Central memory CD4-positive, alpha-beta T cell (primary cell): ENCODE data around the gene WWTR1.

Source experiments
- DNase-seq: peaks from one replicate; pipeline ENCODE4 v3.0.0; 2022
- total RNA-seq, 3 experiments: gene quantifications; one replicate each; lab custom pipeline; 2026; lab: John Stamatoyannopoulos, UW

Gene WWTR1
- 0 to 0.76 (median 0.53) reads per million in 3 experiments for total RNA-seq

DNA sequence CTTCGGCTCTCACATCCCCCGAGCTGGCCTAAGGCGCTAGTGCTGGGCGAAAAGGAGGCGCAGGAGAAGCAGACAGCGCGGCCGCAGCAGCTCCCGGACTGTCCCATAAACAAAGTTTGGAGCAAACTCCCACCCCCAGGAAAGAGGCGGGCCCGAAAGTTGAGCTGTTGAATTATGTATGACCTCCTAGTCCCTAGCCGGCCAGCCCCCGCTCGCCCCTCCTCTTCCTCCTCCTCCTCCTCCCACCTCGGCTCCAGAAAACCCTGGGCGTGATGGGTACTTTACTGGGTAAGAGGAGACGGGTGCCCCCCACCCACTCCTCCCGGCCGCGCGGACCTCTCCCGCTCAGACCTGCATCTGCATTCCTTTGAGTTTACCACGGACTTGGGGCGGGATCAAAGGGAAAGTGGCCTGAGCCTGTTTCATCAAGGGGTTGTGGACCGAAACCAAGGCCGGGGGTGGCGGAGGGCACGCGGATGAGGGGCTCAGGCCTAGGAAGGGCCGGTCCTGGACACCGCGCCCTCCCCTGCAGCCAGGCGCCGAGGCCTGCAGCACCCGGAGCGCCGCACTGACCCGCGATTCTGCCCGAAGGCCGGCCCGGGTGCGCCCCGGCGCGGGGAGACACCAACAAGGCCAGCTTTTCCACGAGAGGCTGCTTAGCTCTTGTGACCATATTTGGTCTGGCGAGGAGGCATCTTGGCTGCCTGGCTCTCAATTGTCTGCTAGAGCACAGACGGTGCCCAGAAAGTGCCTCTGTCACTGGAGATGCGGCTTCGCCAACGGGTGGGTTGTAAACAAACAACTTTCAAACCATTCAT lies at the start of gene WWTR1:
WWTR1 (minus strand) TSS at position 100 of the 818 bp plus-strand sequence. CDS start 719 bp downstream, outside the sequence.
- peak; percentile 7 for DNase-seq

DNA sequence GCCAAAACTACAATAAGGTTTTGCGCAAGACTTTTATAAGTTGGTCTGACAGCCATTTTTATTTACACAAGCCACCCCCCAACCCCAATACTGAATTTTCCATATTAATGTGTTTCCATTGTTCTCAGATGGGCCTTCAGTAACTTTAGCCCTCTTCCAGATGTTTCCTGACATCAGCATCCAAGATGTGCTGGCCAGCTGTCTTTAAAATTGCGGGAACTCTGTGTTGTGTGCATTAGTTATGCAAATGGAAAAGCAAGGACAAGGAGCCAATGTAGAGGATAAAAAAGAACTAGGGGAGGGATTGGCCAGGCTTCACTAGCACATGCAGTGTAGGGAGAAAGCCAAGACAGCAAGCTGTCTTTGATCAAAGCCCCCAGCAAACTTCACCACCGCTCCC lies 49.1 kb upstream of the WWTR1 start:
- DNase-seq = no peak

DNA sequence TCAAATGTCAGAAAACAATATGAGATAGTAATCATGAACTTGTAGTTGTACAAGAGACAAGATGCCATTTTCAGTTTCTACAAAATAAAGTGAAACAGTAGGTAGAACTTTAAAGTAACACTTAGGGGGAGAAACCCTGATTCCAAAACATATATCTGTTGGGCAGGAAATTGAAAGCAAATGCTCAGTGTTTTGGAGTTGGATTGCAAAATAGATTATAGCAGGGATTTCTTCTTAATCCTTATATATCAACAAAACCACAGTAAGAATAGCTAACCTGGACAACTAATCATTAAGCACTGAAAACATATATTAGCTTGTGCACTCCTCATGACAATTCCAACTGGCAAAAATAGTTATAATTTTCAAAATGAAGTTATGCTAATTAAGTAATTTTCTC lies 47.6 kb upstream of the WWTR1 start:
- DNase-seq = no peak

DNA sequence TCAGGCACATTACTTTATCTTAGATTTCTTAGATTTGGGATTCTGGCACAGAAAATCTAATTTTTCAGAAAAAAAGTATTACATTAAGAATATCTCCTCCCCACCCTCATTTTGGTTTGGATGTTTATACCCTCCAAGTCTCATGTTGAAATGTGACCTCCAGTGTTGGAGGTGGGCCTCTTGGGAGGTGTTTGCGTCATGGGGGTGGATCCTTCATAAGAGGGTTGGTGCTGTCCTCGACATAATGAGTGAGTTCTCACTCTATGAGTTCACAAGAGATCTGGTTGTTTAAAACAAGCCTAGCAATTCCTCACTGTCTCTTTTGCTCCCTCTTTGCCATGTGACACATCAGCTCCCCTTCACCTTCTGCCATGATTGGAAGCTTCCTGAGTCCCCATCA lies 45.6 kb upstream of the WWTR1 start:
- no peak for DNase-seq

DNA sequence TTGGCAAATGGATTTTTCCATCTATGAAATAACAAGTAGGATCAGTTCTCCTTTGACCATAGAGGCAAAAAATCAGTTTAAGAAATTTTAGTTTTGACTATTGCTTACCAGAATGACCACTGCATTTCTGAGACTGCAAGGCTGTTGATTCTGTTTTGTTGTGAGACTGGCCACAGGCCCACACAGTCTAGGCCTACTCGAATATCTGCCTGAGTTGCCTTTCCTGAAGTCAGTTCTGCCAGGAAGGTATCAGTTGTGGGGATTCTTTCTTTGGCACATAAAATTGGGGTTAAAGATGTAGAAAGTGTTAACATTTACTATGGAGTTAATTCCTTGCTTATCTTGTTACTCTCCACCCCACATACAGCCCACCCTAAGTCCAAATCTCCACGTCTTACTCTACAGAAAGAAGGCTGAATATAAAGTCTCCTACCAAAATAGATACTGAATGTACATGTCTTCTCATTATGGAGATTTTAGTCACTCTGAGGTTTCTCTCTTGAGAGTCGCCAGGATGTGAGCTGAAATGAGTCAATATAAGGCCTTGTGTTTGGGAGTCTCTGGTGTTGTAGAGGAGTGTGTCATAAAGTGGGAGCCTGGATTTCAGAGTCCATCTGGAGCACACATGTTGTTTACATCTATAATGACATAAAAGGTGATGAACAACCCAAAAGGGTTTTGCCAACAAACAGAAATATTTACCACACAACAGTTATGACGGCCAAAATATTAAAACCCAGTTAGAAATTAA lies 45.0 kb upstream of the WWTR1 start:
- DNase-seq = no peak

DNA sequence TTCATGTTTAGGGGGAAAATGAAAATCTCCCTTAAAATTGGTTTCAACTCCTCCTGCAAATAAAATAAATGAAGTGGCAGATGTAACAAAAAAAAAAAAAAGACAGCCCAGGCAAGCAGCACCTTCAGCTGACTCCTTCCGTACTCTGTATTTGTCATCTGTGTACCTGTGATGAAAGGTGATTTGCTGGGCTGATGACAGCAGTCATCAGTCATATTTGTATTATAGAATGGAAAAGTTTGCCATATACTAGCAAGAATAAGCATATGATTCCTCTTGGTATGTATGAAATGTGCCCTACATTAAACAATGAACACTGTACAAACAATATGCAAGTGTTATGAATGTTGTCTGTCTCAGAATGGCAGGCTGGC lies 44.1 kb upstream of the WWTR1 start:
- DNase-seq = no peak

DNA sequence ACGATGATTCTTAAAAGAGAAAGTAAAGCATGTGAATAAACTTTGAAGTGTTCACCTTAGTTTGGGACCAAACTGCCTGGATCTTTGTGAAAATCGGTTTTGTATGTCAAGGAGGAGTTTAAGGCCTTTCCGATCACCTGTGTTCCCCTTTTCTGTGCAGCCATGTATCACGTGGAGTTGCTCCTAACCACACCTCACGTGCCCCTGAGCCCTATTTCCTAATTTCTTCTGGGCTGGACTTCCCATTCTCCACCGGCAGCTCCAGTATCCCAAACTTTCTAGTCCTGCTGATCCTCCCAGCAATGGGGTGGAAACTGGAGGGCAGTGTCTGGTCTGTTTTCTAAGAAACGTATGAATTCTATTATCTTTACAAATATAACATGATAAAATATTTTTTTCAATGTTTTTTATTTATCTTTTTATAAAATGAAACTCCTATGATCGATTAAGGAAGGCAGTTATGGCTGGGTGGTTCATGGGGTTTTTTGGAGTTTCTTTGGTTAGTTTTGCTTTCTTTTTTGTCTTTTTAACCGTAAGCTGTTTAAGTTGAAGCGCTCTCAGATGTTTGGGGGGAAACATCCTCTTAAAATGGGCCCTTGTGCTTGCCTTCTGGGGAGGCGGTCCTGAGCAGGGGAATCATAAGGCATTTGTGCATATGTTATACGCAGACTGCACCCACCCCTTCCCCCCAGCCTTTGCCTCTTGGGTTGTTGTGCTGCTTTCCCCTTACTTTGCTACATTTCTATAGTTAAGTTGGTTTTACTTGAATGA lies 43.6 kb upstream of the WWTR1 start:
- DNase-seq = peak; percentile 9

DNA sequence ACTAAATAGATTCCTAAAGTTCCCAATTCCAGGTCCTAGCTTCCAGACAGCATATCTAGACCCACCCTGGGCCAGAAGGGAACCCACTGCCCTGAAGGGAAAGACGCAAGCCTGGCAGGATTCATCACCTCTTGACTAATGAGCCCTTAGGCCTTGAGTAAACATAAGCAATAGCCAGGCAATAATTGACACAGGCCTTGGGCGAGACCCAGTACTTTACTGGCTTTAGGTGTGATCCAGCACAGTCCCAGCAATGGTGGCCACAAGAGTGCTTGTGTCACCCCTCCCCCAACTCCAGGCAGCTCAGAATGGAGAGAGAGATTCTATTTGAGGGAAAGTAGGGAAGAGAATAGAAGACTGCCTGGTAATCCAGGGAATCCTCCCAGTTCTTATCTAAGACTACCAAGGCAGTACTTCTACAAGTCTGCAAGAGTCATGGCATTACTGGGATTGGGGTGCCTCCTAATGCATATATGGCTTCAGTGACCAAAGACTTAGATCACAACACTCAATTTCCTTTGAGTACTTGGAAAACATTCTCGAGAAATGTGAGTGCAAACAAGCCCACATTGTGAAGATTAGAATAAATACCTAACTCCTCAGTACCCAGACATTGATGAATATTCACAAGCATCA lies 30.4 kb upstream of the WWTR1 start:
- DNase-seq = no peak

DNA sequence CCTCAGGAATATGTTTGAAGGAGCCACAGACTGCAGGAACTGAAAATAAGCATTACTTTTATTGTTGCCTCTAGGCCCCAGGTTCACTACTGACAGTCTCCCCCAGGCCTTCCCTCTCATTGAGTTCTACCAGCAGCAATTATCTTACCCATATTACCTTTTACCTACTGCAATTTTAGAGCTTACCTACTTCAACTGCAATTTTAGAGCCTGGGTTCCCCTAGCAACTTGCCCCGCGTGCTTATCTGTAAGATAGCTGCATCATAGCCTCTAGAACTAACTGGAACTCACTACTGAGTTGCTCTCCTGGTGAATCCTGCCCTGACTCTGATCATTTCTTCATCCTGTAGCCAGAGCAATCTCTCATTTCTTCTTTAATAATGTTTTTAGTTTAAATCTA lies 29.2 kb upstream of the WWTR1 start:
- DNase-seq = no peak

DNA sequence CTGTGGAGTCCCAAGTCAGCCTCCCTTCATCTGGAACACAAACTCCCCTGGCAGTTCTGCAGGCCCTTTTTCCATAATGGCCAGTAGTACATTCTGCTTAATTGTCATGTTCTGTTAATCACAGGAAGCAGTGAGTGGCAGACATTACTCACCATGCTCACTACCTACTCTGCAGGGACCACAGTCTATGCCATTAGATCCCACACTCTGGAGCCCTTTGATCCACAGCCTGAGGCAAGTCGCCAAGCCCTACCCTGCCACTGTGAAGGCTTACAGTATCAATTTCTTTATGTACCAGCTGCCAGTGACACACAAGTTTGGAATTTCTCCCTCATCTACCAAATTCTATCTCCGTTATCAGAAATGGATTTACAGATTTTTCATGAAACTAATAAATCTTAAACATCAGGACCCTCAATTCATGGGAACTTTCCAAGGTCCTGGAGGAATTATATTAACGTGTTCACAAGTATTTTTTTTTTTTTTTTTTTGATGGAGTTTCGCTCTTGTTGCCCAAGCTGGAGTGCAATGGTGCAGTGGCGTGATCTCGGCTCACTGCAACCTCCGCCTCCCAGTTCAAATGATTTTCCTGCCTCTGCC lies 20.6 kb upstream of the WWTR1 start:
- no peak for DNase-seq

DNA sequence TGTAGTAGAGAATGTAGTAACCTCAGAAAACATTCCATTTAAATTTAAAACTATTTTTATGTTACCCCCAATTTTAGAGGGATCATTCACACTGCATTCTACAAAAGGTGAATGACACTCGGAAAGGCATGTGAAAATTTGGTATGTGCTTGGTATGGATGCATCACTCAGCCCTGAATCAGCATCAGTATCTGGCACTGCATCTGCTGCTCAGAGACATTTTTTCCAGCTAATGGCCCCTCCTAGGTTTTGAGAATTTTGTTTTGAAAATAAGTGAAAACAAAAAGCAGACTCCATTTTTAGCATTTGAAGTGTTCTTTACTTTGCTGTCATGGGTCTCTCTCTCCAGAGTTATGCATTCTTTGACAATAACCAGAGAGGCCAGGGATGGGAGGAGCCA lies 15.6 kb upstream of the WWTR1 start:
- DNase-seq = no peak

DNA sequence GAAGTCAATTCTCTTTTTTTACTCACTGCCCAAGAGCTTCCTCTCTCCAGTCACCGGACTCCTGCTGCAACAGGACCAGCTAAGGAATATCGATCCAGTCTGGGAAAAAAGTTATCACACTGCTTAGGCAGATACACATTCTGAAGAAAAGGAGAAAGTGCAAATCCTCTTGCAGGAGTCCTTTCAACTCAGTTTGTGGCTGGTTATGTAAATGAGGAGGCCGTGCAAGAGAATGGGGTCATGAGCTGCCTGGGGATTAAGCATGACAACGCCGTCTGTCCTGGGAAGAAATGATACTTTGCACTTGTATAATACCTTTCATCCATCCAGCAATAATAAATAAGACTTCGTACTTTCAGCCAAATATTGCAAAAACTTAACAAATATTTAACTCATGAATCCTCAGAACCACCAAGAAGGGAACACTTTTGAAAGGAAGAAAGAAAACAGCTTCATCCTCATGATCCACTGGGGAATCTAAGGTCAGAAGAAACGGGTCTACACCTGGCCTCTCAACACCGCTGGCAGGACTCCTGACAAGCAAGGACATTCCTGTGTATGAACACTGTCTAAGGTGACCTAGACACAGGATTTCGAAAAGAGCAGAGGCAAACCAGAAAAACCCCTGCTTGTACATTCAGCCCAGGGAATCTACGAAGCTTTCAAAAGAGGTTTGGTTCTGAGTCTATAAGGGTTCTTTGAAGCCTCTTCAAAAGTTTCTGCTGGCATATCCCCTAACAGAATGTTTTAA lies 13.1 kb upstream of the WWTR1 start:
- DNase-seq = no peak

DNA sequence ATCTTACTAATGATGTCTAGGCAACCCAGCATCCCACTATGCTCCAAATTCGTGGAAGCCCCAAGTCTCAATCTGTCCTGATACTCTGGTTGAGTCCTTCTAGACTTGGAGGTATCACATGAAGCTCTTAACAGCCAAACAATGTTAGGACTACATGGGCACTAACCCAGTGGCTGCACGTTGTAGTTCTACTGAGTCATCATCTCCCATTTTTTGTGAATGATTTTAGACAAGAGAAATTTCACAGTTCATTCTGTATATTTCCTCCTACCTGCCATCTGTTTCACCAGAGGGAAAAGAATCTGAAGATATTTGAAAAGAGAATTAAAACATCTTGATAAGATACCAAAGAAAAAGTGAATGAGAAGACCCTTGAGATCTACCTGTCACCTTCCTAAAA lies 9.8 kb upstream of the WWTR1 start:
- no peak for DNase-seq

DNA sequence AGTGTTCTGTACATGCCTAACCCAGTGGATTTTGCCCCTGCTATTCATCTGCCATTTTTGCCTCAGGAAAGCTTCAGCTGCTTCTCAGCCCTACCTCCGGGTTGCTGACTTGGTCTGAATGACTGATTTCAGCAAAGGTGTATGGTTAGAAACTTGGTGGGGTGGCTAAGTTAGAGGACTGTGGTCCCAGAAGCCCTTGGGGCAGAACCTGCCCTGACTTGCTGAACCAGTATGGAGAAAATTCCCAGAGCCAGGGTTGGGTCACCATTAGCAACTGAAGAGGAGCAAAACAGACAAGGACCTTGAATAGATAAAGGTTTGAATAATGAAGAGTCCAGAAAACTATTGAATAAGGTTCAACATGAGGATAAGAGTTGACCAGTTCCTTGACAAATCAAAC lies 6.1 kb upstream of the WWTR1 start:
- DNase-seq = no peak

DNA sequence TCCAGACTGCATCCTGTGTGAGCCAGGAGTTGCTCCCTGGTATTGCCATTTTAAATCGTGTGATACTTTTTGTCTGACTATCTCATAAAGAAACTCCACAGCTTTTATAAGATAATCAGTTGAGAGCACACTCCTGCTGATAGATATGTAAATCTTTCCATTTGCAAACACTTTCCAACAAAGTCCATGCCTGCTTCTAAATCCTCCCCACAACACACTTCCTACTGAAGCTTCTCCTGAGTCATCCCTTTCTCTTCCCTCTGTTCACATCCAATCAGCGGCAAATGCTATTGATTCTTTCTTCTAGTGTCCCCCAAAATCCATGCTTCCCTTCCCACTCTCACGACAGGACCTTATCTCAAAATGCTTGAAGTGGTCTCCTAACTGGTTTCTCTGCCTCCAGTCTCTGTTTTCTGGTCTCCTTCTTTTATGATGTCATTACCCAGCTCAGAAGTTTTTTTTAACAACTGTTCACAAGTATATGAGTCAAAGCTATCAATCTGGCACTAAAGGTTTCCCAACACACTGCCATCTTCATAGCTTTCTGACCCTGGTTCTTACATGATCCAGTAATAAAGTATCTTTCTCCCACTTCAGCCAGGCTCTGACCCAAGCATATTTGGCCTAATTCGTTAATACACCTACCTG lies 4.5 kb upstream of the WWTR1 start:
- DNase-seq = no peak

DNA sequence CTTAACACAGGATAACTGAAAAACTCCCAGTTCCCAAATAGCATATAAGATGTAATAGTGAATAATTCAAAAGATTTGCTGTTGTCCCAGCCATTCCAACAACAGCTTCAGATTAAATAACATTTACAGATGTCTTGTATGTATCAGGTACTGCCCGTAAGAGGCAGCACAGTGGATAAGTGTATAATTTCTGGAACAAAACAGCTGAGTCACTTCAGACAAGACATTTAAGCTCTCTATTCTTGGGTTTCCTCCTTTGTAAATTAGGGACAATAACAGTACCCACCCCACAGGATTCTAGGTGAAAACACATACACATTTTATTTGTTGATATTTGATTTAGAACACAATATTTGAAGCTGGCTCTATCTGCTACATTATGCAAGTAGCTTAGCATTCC lies 2.6 kb upstream of the WWTR1 start:
- no peak for DNase-seq

DNA sequence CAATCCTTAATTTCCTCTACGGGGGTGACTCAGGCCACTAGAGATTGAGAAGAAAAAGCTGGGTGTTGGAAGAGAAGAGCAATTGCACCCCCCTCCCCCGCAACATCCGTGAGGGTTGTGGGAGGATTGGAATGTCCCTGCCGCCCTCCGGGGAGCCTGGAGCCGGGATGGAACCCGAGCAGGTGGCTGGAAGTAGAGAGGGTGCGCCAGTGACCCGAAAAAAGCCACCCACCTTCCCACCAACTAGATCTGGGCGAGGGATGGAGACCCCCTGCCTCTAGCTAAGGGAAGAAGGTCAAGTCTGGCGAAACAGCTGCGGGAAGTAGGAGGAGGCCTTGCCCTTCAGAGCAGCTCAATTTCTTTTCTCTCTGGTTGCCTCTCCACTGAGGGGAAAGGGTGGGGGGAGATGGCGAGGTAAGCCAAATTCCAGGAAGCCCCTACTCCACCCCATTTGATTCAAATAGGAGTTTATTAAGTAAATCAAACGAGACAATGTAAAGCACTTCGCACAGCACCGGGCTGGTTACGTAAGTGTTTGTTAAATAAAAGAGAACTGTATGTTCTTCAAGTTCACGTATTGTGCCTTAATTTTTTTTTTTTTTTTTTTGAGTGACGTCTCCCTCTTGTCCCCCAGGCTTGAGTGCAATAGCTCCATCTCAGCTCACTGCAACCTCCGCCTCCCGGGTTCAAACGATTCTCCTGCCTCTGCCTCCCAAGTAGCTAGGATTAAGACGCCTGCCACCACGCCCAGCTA lies 1.1 kb upstream of the WWTR1 start:
- DNase-seq = no peak

DNA sequence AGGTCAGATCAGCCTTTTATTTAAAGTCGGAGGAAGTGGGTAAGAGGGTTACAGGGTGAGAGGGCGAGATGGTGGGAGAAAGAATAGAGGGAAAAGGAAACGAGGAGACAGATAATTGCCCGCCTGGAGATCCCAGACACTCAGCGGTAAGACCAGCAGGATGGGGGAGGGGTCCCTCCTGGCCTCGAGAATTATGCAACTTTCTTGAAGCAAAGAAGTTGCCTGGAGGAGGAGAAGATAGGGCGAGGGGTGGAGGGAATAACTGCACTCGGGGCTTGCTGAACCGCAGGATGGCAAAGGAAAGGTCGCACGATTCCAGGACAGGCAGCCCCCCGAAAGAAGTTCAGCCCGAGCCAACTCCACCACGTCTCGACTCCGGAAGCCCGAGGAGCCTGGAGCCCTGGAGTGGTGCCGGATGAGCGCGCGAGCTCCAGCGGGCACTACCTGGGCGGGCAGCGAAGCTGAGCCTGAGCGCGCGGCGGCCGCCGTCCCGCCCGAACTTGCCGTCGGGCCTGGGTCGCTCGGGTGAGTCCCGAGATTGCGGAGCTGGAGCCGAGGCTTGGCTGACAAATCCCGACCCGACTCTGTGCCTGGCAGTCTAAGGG lies 402 bp downstream of the WWTR1 start:
- DNase-seq = no peak

DNA sequence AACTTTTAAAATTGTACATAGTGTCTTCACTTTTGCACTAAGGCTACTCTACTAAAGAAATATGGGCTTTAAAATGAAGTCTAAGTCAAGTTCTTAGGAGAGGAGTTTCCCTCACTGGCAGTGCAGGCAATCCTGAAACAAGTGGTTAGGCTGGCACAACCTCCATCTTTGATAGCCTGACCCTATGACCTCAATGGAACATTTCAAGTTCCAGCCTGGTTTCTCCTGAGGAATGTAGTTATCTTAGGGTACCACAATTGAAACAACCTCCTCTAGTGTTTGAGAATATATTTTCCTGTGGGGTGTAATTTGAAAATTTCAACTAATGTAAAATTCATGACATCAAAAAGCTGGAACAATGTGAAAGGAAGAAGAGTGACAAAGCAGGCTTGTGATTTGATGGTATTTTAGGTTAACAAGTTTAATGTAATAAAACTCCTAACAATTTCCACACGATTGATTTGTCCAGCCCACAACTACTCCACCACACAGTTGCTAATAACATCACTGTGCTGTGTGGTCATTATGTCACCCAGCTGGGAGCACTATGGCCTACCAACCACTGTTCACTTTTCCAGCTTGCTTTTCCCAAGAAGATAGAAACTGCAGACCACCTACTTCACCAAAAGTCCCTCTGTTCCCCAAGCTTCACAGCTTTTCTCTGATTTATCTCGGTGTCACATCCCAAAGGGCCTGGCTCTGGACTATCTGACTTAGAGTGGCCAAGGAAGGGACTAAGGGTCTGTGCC lies 1.8 kb downstream of the WWTR1 start:
- no peak for DNase-seq
